HG02852 (cell line): ENCODE measurements around the gene USP49.
"Not testable (repeated sequence)": the region's sequence is repeated elsewhere in the genome, so short reads cannot be mapped to it uniquely, and the experiment has no call there.

ENCODE experiments used
- ATAC-seq: cut with Tn5 transposase; IDR thresholded peaks from one replicate; pipeline ENCODE4 v1.9.1; 2021; ENCODE audit warnings: mild to moderate bottlenecking, moderate library complexity; ENCODE audit not compliant: unreplicated experiment

The USP49 gene

GRCh38 chr6:41783106-41783780 is 111.9 kb downstream of the USP49 start:
- no peak for ATAC-seq

GRCh38 chr6:41781366-41781730 is 113.8 kb downstream of the USP49 start:
- ATAC-seq: no peak

GRCh38 chr6:41780551-41781365 is 114.4 kb downstream of the USP49 start, which contains the start of gene PRICKLE4:
PRICKLE4 (plus strand) TSS chr6:41780782; CDS start chr6:41783474, 2,692 bp downstream.
- no peak for ATAC-seq

DNA sequence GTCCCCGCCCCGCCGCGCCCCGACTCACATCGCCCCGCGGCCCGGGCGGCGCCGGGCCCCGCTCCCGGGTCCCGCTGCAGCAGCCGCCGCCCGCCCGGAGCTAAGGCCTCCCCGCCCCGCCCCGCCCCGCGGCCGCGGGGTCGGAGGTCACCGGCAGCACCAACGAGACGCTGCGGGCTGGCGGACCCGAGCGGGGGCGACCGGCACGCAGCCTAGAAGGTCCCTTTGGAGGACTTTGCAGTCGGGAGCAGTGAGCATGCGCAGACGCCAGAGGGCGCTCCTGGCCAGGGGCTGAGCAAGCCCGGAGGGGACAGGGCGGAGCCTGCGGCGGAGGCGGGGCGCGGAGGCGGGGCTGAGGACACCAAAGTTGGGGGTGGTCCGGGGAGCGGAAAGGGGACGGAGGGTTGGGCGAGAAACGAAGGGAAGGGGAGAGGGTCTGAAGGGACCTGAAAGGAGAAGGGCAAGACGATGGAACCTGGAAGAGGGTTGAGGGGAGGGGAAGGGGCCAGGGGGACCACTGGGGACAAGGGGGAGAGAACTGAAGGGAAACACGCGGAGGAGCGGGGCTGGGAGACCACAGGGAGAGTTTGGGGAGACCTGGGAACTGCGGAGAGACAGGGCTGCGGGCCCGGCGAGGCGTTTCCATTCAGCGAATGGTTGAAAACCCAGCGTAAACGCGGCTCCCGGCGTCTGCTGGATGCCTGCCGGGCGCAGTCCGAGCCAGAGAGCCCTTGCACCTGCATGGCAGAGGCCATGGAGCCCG is 115.2 kb downstream of the USP49 start, which contains the start of gene FRS3:
Gene FRS3 (minus strand): TSS at position 113 of the 763 bp plus-strand sequence. CDS start 2,913 bp downstream, outside the sequence.
- ATAC-seq: peak; percentile 97

DNA sequence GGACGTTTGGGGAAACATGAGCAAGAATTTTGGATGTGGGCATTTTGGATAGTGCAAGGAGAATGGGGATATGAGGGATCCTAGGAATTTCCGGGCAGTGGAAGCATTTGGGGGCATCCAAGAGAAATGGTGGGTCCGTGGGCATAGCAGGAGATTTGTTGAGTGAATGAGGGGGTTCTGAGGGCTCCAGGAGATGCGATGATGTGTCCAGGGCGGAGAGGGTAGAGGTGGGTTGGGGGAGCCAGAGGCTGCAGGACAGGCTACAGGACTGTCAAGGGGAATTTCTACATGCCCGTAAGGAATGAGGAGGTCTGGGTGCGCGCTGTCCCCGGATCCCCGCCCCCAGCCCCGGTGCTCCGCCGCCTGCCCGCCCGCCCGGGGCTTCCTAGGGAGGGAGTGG is 115.8 kb downstream of the USP49 start:
- ATAC-seq: no peak

- ATAC-seq: no peak
Measured at GRCh38 chr6:41778895-41779294, 116.3 kb downstream of the USP49 start.

DNA sequence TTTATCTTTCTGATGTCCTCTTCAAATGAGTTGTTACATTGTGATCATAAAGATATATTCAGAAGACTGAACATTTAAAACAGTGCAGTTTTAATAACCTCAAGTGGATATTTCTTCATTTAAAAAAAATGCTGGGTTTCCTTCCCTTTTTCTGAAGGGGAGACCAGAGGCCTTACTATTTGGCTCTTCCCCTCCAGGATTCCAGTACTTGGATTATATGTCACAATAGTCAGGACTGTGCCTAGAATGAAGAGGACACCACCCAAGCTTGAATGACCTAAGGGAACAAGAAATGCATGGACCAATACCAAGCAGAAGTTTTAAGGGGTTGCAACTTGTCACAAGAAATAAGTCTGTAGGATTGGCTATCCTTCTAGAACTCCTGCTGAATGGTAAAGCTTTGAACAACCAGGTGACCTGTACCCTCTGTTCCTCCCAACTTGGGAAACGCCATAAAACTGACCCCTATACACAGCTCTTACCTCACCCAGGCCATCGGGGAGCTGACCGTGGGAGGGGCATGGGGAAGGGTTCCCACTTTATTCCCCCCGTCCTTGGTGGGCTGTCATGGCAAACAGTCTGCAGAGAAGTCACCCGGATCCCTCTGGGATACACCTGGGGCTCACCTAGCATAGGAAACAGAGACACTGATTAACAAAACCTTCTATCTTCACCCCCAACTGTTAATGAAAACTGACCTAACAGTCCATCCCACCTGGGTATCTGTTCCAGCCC is 117.5 kb downstream of the USP49 start:
- ATAC-seq: no peak

GRCh38 chr6:41775293-41775882 is 119.8 kb downstream of the USP49 start:
- no peak for ATAC-seq

GRCh38 chr6:41774841-41775240 is 120.3 kb downstream of the USP49 start:
- no peak for ATAC-seq

DNA sequence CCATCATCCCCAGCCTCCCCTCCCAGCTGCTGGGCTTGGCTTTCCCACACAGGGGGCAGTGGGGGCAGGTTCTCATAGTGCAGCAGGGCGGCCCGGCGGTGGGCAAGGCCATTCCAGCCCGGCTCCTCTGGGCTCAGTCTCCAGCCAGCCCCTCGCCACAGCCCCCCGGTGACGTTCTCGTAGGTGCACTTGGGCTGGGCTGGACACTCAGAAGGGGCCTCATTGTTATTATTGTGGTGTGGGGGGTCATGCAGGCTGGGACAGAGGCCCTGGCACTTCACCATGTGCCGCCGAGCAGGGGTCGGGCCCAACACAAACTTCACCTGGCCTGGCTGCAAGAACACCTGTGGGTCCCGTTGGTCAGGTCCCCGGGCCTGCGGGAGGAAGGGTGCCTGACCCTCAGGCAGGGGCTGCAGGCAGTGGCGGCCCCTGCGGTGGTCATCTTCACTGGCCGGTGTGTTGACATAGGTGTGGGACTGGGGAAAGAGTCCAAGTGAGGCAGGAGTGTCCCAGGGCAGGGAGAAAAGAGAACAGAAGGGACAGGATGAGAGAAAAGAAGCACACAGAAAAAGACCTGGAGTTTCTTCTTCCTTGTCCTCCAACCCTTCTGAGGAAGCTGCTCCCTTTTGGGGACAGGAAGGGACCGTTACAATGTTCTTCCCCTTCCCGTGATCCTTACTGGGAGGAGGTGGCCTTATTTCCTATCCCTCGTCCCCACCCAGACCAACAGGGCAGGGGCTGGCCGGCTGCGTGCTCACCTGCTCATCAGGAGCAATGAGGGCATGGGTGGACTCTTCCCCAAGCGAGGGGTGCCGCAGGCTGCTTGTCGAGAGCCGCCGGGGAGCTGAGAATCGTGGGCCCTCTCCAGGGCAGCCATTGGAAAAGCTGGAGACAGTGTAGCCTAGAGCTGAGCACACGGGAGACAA is 123.9 kb downstream of the USP49 start:
- no peak for ATAC-seq

GRCh38 chr6:41770381-41771057 is 124.7 kb downstream of the USP49 start:
- no peak for ATAC-seq

- ATAC-seq: no peak
Measured at GRCh38 chr6:41769376-41769775, 125.8 kb downstream of the USP49 start.

GRCh38 chr6:41768545-41769308 is 126.4 kb downstream of the USP49 start:
- ATAC-seq: no peak

- ATAC-seq: no peak
Measured at GRCh38 chr6:41767112-41767833, 127.9 kb downstream of the USP49 start.

DNA sequence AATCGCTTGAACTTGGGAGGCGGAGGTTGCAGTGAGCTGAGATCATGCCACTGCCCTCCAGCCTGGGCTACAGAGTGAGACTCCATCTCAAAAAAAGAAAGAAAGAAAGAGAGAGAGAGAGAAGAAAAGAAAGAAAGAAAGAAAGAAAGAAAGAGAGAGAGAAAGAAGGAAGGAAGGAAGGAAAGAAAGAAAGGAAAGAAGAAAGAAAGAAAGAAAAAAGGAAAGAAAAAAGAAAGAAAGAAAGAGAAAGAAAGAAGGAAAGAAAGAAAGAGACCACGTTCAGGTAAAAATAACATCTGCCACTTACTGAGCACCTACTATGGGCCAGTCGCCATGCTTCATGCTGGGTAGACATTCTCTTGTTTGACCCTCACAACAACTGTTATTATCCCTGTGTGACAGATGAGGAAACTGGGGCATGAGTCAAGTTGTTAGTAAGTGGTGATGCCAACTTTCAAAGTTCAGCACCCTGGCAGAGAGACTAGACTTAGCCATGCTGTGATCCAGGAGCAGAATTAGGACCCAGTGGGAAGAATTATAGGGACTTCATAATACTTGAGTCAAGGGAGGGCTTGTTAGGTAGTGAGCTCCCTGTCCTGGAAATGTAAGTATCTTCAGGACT is 129.0 kb downstream of the USP49 start:
- ATAC-seq: not testable (repeated sequence)

GRCh38 chr6:41763470-41763869 is 131.7 kb downstream of the USP49 start:
- ATAC-seq: no peak
